LoVo (cell line): Measurements from ENCODE around the gene FGR.

Experiments used
- DNase-seq: peaks from one replicate; pipeline ENCODE4 v3.0.0-alpha.2; 2016; ENCODE audit warnings: low spot score

Gene FGR

GRCh38 chr1:27585684-27586083 is 49.3 kb downstream of the FGR start:
- DNase-seq: no peak

- no peak for DNase-seq
These were observed 50.5 kb downstream of the FGR start for GRCh38 chr1:27584453-27584852.

- no peak for DNase-seq
These were observed 51.5 kb downstream of the FGR start for GRCh38 chr1:27583479-27583878.

GRCh38 chr1:27581823-27582243 is 53.2 kb downstream of the FGR start:
- no peak for DNase-seq

GRCh38 chr1:27577504-27578188 is 57.3 kb downstream of the FGR start:
- no peak for DNase-seq

- DNase-seq: no peak
These were observed 58.2 kb downstream of the FGR start for GRCh38 chr1:27576806-27577227.

GRCh38 chr1:27575840-27576331 is 59.1 kb downstream of the FGR start:
- no peak for DNase-seq

- DNase-seq: no peak
These were observed 59.8 kb downstream of the FGR start for GRCh38 chr1:27574871-27575831.

- DNase-seq: no peak
These were observed 60.8 kb downstream of the FGR start for GRCh38 chr1:27574001-27574781.

GRCh38 chr1:27572679-27573426 is 62.1 kb downstream of the FGR start:
- no peak for DNase-seq

- DNase-seq: no peak
These were observed 62.8 kb downstream of the FGR start for GRCh38 chr1:27572019-27572678.

- DNase-seq: no peak
These were observed 63.5 kb downstream of the FGR start for GRCh38 chr1:27571439-27572018.

- no peak for DNase-seq
These were observed 64.2 kb downstream of the FGR start for GRCh38 chr1:27570784-27571183.

- no peak for DNase-seq
These were observed 64.6 kb downstream of the FGR start for GRCh38 chr1:27570356-27570755.

- DNase-seq: no peak
These were observed 65.3 kb downstream of the FGR start for GRCh38 chr1:27569506-27570291.

GRCh38 chr1:27569088-27569460 is 65.9 kb downstream of the FGR start:
- DNase-seq: no peak

GRCh38 chr1:27568300-27569087 is 66.5 kb downstream of the FGR start:
- DNase-seq: peak; percentile 97

- DNase-seq: no peak
These were observed 67.0 kb downstream of the FGR start for GRCh38 chr1:27567971-27568299.

- no peak for DNase-seq
These were observed 67.8 kb downstream of the FGR start for GRCh38 chr1:27567146-27567526.
